Left ventricle myocardium superior (tissue), 1 donor: ENCODE results near the gene CAMK4. TPM values are rescaled to one million over a fixed set of nuclear protein-coding genes. Genes with fewer than 3 reads are reported as not detected.
"Not testable (repeated sequence)": the region's sequence is repeated elsewhere in the genome, so short reads cannot be mapped to it uniquely, and the experiment has no call there.

Experiments
- ATAC-seq: fragments of 200-7000 bp; cut with Tn5 transposase; one replicate; pipeline ENCODE4 v1.9.1; 2020; ENCODE audit warnings: mild to moderate bottlenecking, moderate library complexity
- DNase-seq: peaks from one replicate; pipeline ENCODE4 v3.0.0-alpha.2; 2020
- intact Hi-C: fragments of 100-400 bp; cut with micrococcal nuclease; formaldehyde crosslinking; loops from one replicate; pipeline ENCODE4 v1.11.0; 2022
- total RNA-seq: library from RNA; stranded (reverse); fragmentation: NEBNext Ultra II Directional; extraction: Animal tissue kit (Norgen Biotek cat#: 25700); gene quantifications from one replicate; pipeline ENCODE4 v1.2.1, GENCODE V29; 2021
- donor health status: DM: no; HTN: yes; CAD: no; lungs with severe emphysema.

The CAMK4 gene
- total RNA-seq, 1 donor from 2014 or later, result 0.10 TPM

DNA sequence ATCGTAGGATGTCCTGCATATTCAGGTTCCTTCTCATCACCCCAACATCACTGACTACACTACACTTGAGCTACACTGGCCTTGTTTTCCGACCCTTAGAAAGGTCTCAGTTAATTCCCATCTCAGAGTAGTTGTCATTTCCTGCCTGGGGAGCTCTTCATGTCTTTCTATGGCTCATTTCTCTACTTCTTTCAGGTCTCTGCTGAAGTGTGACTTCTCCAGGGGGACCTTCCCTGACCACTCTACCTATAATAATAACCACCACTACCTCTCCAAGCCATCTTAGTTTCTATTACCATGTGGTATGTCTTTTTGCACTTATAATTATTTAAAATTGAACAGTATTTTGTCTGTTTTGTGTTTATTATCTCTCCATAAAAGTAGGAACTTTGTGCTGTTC lies 174.9 kb downstream of the CAMK4 start:
- no peak for DNase-seq
- no peak for ATAC-seq
- intact Hi-C loops, result no loop called here

DNA sequence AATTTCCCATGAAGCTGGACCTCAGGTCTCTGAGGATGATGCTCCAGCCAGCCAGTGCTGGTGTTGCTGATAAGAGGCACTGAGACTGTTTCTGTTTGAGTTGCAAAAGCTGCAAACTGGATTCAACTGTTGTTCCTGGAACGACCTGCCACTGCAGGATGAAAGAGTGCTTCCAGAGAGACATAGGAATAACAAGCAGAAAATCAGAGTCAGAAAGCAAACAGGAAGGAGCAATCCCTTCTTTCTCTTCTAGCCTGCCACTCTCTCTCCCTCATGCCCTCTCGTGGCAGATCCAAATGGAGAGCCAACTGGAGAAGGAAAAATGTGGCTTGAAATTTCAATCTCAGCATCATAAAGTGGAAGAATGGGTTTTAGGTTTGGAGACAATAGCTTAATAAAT lies 177.7 kb downstream of the CAMK4 start:
- no peak for DNase-seq
- intact Hi-C loops, result no loop called here
- no peak for ATAC-seq

DNA sequence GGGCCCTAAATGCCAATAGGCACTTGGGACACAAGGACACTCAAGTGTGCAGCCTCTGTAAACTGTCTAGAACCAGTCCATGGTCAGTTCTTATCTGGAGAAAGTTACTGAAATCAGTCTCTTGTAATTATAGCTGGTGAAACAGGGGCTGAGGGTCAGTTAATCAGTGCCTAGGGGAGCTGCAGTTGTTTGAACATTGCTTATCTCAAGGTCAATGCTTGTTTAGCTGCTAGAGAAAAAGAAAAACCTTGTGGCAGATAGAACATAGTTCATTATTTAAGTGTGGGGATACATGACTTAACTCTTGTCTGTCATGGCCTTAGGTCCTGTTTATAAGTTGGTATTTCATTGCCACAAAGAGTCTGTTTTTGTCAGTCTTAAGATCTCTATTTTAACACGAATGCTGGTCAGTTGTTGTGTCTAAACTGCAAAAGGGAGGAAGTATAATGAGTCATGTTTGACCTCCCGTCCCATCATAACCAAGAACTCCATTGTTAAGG lies 180.1 kb downstream of the CAMK4 start:
- DNase-seq (no peak), ATAC-seq (no peak)
- intact Hi-C loops, result no loop called here

DNA sequence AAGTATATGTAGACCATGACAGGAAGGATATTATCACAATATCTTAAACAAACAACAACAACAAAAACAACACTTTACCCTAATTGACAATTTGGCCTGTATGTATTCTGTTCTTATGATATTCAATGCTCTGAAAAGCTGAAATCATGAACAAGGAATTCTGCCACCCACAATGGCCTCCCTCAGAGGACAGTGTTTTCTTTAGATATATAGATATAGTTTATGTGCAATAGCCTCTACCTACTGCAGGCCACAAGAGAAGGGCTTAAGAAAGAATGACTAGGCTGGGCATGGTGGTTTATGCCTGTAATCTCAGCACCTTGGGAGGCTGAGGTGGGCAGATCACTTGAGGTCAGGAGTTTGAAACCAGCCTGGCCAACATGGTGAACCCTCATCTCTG lies 183.4 kb downstream of the CAMK4 start:
- DNase-seq, result no peak
- no peak for ATAC-seq
- intact Hi-C loops, result no loop called here

DNA sequence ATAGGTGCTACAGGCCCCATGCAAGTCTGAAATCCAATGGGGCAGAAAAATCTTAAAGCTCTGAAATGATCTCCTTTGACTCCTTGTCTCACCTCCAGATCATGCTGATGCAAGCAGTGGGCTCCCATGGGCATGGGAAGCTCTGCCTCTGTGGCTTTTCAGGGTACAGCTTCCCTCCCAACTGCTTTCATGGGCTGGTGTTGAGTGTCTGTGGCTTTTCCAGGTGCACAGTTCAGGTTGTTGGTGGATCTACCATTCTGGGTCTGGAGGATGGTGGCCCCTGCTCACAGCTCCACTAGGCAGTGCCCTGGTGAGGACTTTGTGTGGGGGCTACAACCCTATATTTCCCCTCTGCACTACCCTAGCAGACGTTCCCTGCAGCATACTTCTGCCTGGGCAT lies 184.6 kb downstream of the CAMK4 start:
- DNase-seq (no peak), ATAC-seq (no peak)
- intact Hi-C loops, result no loop called here

DNA sequence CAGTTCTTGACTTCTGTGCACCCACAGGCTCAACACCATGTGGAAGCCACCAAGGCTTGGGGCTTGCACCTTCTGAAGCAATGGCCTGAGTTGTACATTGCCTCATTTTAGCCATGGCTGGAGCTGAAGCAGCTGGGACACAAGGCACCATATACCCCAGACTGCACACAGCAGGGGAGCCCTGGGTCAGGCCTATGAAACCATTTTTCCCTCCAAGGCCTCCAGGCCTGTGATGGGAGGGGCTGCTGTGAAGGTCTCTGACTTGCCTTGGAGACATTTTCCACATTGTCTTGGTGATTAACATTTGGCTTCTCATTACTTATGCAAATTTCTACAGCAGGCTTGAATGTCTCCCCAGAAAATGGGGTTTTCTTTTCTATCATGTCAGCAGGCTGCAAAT lies 185.1 kb downstream of the CAMK4 start:
- intact Hi-C loops, ATAC-seq, DNase-seq: not testable (repeated sequence)

DNA sequence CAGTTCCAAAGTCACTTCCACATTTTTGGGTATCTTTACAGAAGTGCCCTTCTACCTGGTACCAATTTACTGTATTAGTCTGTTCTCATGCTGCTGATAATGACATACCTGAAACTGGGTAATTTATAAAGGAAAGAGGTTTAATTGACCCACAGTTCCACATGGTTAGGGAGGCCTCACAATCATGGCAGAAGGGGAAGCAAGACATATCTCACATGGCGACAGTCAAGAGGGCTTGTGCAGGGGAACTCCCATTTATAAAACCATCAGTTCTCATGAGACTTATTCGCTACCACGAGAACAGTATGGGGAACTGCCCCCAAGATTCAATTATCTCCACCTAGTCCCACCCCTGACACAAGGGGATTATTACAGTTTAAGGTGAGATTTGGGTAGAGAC lies 185.9 kb downstream of the CAMK4 start:
- ATAC-seq, DNase-seq, intact Hi-C loops: not testable (repeated sequence)

DNA sequence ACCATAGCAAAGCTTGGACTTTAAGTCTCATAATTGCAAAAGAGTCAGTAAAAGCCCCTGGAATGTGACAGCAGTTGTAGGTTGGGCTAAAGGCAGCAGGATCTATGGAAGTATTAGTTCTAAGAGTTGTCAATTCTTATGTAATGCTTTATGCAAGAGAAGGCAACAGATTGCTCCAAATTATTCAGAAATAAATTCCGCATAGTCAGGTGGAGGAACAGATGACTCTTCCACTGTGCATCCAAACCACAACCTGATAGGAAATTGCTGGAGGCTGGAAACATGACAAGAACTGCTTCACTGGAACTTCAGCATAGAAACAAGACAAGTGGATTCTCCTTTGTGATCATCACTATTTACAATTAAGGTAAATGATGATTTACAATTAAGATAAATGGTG lies 187.1 kb downstream of the CAMK4 start:
- no peak for DNase-seq
- intact Hi-C loops, result no loop called here
- no peak for ATAC-seq

DNA sequence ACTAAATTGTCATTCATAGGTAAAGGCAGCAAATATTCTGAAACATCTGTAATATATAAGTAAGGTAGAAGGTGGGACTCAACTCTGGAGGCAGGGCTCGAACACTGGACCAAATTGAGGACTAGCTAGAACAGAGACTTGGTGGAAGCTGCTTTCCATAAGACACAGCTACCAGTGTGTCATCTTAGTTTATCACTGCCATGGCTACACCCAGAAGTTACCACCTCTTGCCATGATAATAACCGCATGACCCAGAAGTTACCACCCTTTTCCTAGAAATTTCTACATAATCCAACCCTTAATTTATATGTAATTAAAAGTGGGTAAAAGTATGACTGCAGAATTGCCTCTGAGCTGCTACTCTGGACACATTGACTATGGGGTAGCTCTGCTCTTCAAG lies 188.4 kb downstream of the CAMK4 start:
- ATAC-seq, result no peak
- intact Hi-C loops, result no loop called here
- DNase-seq, result no peak

DNA sequence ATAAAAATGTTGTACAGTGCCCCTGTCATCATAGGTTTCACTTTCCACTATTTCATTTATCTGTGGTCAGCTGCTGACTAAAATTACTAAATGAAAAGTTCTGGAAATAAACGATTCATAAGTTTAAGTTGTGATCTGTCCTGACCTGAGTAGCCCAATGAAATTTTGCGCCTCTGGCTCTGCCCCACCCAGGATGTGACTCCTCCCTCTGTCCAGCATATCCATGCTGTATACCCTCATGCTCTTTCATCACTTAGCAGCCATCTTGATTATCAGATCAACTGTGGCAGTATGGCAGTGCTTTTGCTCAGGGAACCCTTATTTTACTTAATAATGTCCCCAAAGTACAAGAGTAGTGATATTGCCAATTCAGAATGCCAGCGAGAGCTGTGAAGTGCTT lies 190.9 kb downstream of the CAMK4 start:
- DNase-seq (no peak), ATAC-seq (no peak)
- intact Hi-C loops, result no loop called here

DNA sequence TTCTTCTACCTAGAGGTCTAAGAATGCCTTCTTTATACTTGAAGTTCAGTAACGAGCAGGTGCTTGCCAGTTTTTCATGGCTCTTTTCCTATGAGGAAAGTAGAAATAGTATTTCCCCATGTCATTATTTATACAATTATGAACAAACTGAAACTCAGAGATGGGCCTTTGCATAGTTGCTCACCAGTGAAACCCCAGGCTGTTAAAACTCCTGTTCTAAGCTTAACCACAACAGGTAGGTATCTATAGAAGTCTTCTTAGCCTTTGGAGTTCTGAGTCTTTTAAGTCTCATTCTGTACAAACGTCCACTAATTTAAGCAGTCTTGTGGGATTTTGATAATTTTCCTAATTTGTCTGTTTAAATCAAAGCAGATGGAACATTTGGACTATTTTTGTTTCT lies 198.1 kb downstream of the CAMK4 start:
- intact Hi-C loops, result no loop called here
- no peak for ATAC-seq
- no peak for DNase-seq

DNA sequence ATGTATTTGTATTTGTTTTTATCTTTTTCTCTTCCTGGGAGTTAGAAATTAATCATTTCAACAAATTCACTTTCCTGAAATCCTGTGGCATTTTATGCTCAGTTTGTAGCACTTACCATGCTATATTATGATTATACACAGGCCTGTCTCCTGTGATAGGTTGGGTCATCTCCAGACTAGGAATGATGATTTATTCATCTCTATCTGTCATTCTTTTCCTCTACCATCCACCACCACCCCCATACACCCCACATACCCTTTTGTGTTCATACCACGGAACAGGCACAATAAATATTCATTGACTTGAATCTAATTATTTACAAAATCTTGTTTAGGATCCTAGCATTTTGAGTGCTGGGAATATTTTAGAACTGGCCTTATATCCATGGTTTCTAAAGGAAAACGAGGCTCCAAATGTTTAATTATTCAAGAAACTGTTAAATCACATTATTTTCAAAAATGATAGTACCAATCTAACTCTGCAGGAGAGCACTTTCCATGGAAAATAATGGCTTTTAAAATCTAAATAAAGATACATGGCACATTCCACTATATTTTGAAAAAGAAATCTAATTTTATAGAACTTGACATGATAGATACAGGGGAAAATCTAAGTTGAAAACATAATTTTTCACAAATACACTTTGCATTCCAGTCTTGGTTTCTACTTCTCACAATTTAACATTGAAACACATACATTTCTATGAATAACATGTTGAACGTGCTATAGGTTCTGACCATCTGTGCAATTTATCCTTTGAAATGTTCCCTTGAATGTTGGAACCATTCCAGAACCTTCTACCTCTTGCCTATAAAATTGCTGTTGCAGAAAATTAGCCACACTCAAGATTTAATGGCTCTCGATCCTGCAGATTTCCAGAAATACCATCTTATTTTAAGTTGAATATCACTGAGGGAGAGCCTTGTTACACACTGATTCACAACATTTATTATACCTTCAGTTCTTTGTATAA lies 198.8 kb downstream of the CAMK4 start:
- no peak for ATAC-seq
- intact Hi-C loops, result no loop called here
- no peak for DNase-seq

DNA sequence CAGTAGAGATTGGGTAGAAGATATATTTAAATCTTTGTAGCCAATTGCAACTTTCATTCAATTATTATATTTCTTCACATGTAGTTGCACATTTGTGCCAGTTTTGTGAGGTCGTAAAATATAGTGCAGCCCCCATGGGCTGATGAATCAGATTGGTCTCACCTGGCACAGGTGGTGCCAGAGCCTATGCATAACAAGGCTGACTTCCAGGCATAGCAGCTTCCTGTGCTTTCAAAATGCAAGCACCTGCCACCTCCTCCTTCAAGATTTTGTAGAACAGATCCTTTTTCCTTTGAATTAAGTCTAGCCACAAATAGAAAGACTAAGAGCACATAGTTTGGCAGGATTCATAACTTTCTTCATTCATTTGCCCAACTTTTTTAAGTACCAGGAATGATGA lies 201.0 kb downstream of the CAMK4 start:
- ATAC-seq, result no peak
- intact Hi-C loops, result no loop called here

DNA sequence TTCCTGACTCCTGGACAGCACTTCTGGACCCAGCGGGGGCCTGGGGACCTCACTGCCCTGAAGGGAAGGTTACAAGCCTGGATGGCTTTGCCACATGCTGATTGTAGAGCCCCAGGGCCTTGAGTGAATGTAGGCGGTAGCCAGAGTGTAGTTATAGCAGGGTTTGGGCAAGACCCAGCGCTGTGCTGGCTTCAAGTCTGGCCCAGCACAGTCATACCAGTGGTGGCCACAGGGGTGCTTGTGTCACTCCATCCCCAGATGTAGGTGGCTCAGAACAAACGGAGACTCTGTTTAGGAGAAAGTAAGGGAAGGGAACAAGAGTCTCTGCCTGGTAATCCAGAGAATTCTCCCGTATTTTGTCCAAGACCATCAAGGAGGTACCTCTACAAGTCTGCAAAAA lies 203.6 kb downstream of the CAMK4 start:
- intact Hi-C loops, result no loop called here
- no peak for DNase-seq
- no peak for ATAC-seq

More for the DNA sequence above, 201.0 kb downstream of the CAMK4 start:
- no peak for DNase-seq

DNA sequence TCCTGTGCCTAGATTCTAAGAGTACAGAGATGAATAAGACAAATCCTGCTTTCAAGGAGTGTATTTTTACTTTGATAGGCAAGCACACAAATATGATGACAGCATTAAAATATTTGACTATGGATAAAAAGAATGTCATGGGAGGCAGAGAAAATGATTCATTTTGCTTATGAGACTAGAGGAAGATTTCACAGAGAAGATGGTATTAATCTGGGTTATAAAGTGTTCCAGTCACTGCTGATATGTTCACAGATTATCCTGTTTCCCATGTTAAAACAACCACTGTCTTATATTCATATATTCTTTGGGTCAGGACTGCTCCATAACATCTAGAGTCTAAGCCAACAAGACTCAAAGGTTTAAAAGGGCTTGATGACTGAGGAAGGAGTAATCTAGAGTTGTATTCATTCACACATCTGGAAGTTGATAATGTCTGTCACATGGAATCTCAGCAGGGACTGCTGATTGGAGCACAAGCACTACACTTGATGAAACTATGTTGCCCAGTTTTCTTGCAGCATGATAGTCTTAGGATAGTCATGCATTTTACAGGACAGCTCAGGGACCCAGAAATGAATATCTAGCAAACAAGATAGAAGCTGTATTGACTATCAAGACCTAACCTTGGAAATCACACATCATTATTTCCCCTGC lies 208.8 kb downstream of the CAMK4 start:
- DNase-seq (no peak), ATAC-seq (no peak)
- intact Hi-C loops, result no loop called here

DNA sequence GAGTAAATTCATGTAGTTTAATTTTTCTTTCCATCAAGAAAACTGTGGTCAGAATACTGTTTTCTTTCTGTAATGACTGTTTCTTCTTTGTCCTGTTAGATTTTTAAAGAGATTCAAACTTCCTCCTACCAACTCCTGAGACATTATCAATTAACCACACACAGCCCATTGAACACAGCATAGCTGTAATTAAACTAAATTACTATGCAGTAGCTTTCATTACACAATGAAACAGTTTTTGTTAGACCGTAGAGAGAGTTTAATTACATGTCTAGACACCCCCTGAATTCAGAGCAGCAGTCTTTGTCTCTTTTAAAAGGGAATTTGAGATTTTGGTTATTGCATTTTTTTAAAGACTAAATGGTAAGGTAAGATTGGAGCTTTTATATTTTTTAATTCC lies 210.6 kb downstream of the CAMK4 start:
- ATAC-seq (no peak), DNase-seq (no peak)
- intact Hi-C loops, result no loop called here

DNA sequence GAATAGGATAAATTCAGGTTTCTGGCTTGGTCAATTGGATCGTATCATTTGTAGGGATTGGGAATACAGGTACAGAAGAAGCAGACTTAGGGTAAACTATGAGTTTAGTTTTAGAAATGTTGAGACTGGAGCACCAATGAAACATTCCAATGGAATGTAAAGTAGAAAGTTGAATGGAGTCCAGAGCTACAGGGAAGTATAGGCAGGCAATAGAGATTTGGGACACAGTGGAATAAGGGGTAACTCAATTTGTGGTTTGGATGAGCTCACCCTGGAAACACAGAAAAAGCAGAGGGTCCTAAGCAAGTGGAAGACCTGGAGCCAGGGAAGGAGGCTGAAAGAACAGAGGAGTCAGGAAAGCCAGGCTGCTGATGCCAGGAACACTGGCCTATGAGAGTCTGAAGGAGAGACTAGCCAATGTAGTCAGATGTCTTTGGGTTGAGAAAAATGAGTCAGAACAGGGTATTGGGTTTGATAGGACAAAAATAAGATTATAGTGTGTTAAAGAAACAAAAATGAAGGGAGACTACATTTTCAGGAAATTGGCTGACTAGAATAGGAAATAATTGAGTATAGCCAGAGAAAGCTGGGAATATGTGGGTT lies 215.4 kb downstream of the CAMK4 start:
- ATAC-seq (no peak), DNase-seq (no peak)
- intact Hi-C loops, result no loop called here

DNA sequence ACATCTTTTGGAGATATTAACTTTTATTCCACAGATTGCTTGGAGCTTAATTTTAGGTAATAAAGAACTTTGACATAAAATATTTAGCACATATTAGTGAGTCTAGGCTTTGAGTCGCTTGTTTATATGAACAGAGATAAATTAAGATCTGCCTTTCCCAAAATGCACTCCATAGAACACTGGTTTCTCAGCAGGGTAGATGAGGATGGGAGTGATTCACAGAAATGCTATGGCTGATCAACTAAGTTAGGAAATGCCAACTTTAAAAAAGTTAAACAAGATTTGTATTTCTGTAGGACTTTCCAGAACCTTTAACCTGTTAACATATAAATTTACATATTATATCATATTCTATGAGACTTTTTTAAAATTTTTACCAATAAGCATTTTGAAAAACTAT lies 222.9 kb downstream of the CAMK4 start:
- no peak for ATAC-seq
- intact Hi-C loops, result no loop called here
- no peak for DNase-seq

DNA sequence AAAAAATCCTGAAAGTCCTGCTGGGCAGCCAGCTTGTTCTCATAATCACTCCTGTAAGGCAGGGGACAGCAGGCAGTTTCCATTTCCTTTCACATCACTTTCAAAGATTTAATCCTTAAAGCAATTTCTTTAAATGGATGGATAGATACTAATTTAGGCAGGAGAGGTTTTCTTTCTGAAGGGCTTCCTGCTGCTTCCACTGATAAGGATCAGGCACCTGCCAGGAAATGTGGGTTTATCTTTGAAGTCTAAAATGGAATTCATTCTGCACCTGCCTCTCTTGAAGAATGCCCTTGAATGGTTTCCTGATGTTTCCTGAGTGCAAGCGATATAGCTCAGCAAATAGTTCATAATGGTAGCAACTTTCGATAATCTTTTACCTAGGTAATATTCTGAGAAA lies 223.6 kb downstream of the CAMK4 start:
- intact Hi-C loops, result no loop called here
- DNase-seq (no peak), ATAC-seq (no peak)

DNA sequence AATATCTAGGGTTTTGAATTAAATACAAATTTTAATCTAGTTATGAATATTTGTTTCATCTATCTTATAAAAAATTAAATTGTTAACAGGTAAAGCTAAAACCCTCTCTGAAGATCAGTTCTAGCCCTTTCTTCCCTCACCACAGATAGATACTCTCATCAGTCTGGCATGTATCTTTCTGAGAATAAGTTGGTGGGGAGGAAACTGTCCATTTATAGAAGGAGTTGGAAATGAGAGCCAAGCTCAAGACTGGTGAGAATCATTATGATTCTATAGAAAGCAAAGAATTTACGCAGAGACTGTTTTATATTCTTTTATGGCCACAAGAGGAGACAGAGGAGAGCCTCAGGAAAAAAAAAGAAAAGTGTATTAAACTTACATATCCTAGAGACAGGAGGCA lies 229.1 kb downstream of the CAMK4 start:
- DNase-seq, result no peak
- no peak for ATAC-seq
- intact Hi-C loops, result no loop called here
